GM12892 (cell line): ENCODE measurements around the gene INPP4B.

ENCODE experiments used
- POLR2A ChIP-seq: IDR thresholded peaks from 2 replicates; pipeline ENCODE4 v1.6.1; 2011; ENCODE audit warnings: low read depth, low read length, control low read depth
- POLR2AphosphoS5 ChIP-seq: IDR thresholded peaks from 2 replicates; pipeline ENCODE4 v1.6.1; 2011; ENCODE audit warnings: low read depth, low read length, control low read depth
- TAF1 ChIP-seq: IDR thresholded peaks from 2 replicates; pipeline ENCODE4 v1.6.1; 2011; ENCODE audit warnings: low read depth, mild to moderate bottlenecking, control low read depth, low read length, borderline replicate concordance

DNA sequence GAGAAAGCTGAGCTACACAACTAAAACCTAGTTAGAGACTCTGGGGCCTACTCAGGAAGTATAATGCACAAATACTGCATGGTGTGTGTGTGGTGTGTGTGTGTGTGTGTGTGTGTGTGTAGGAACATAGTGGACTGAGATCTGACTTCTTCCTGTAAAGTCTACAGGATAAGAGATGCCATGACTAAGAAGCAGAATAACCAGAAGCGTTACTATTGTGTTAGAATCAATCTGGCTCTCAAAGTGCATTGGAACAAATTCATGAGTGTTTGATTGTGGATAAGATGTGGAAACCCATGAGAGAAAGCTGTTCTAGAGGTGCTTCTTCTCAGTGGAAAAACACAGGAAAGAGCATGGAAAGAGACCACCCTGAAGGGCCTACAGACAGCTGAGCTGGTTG, 302.1 kb downstream of the INPP4B start:
- TF ChIP-seq POLR2AphosphoS5, result no peak
- no peak for TF ChIP-seq POLR2A
- no peak for TF ChIP-seq TAF1
